GM12864 (cell line): ENCODE results near the gene ATF5.

Source experiments
- DNase-seq: peaks from one replicate; pipeline ENCODE4 v3.0.0-alpha.2; 2011; ENCODE audit warnings: low read depth
- H3K4me3 ChIP-seq: 2 replicates; pipeline ENCODE4 v1.5.1; 2011; ENCODE audit warnings: mild to moderate bottlenecking, low read depth, low read length, control low read depth
- TF ChIP-seq, protein P1 (sequence below): IDR thresholded peaks from 2 replicates; pipeline ENCODE4 v1.5.1; 2011; ENCODE audit warnings: low read depth, mild to moderate bottlenecking, moderate library complexity, low read length, control low read depth, inconsistent platforms; ENCODE audit errors: missing control alignments

Gene ATF5, protein sequence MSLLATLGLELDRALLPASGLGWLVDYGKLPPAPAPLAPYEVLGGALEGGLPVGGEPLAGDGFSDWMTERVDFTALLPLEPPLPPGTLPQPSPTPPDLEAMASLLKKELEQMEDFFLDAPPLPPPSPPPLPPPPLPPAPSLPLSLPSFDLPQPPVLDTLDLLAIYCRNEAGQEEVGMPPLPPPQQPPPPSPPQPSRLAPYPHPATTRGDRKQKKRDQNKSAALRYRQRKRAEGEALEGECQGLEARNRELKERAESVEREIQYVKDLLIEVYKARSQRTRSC

GRCh38 chr19:49929121-49929610 is at the start of gene ATF5, which contains the start of gene NUP62:
Gene ATF5 (plus strand): TSS chr19:49929205. CDS start chr19:49930851, 1,646 bp downstream.
Gene NUP62 (minus strand): TSS chr19:49929504. CDS start chr19:49909807, 19,697 bp downstream.
- no peak for DNase-seq
- TF ChIP-seq, protein P1, sequence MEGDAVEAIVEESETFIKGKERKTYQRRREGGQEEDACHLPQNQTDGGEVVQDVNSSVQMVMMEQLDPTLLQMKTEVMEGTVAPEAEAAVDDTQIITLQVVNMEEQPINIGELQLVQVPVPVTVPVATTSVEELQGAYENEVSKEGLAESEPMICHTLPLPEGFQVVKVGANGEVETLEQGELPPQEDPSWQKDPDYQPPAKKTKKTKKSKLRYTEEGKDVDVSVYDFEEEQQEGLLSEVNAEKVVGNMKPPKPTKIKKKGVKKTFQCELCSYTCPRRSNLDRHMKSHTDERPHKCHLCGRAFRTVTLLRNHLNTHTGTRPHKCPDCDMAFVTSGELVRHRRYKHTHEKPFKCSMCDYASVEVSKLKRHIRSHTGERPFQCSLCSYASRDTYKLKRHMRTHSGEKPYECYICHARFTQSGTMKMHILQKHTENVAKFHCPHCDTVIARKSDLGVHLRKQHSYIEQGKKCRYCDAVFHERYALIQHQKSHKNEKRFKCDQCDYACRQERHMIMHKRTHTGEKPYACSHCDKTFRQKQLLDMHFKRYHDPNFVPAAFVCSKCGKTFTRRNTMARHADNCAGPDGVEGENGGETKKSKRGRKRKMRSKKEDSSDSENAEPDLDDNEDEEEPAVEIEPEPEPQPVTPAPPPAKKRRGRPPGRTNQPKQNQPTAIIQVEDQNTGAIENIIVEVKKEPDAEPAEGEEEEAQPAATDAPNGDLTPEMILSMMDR: no peak
- peak within 1 kb of the TSS; percentile 63 for H3K4me3 ChIP-seq

- peak; percentile 64 for DNase-seq
- TF ChIP-seq, protein P1: no peak
- H3K4me3 ChIP-seq: peak overlapping the region; percentile 64
Observed at GRCh38 chr19:49879243-49879963, 49.6 kb upstream of the ATF5 start.

- DNase-seq: no peak
- TF ChIP-seq, protein P1: no peak
- H3K4me3 ChIP-seq: no peak overlapping the region
Observed at GRCh38 chr19:49880162-49880869, 48.7 kb upstream of the ATF5 start.

DNA sequence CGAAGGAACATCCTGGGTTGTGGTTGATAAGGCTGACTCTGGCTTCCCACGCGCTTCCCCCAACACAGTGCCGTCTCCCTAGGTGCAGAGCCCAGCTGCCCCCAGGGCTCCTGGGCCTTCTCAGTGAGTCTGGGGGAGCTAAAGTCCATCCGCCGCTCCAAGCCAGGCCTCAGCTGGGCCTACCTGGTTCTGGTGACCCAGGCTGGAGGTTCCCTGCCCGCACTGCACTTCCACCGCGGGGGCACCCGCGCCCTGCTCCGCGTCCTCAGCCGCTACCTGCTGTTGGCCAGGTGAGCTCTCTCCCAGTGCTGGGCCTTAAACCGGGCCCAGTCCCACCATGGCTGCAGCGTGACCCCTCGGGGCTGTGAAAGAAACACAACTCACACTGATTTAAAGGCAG is 47.8 kb upstream of the ATF5 start:
- no peak for DNase-seq
- TF ChIP-seq, protein P1: no peak

GRCh38 chr19:49881672-49882394 is 47.2 kb upstream of the ATF5 start:
- H3K4me3 ChIP-seq: no peak overlapping the region
- DNase-seq: no peak
- TF ChIP-seq, protein P1: no peak

More for the DNA sequence above, 47.8 kb upstream of the ATF5 start:
- H3K4me3 ChIP-seq: no peak overlapping the region

DNA sequence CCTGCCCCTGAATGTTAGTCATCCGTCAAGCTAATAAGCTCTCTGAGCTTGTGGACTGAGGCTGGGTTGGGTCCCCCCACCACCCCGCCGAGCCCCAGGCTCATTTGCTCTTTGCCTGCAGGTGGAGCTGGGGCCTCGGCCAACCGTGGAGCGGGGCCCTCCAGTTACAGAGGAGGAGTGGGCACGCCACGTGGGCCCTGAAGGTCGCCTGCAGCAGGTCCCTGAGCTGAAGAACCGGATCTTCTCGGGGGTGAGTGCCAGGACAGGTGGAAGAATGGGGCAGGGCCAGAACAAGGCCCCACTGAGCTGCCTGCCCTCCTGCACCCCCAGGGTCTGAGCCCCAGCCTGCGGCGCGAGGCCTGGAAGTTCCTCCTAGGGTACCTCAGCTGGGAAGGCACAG is 46.4 kb upstream of the ATF5 start:
- DNase-seq: no peak
- TF ChIP-seq, protein P1: no peak
- no peak overlapping the region for H3K4me3 ChIP-seq
